ENCODE results near the gene ACP5.
"Not testable (repeated sequence)": the region's sequence is repeated elsewhere in the genome, so short reads cannot be mapped to it uniquely, and the experiment has no call there.

The ACP5 gene

DNA sequence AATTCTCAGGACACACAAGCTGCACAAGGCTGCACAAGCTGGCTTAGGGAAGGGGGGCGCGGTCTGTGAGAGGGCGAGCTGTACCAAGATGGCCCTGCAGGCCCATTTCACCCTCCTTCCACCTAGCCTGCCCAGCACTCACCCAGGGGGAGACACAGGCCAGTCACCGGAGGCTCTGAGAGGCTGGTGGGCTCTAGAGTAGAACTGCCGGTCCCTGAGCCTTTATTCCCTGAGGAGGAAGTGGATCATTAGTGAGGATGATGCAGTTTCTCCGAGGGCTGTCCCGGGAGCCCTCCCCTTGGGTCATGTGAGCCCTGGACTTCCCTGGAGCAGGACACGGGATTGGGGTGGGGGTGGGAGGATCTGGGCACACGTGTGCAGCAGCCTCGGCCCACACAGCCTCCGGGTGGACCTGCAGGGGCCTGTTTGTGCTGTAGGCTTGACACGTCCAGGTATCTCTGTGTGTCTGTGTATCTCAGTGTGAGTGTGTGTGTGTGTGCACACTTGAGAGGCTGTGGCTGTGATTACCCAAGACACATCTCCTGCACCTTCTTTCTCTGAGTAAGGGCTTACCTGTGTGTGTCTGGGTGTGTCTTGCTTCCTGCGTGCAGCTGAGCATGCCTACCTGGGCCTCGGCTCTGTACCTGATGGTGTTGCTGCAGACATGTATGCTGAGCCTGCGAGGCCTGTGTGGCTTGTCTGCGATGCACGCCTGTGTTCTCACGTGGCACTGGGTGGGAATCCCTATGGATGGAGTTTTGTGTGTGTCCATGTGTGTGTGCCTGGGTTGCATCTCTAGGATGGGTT is at the start of gene ACP5:
Gene ACP5 (minus strand): TSS at position 195 of the 807 bp plus-strand sequence. CDS start 328 bp downstream, outside the sequence.
- DNase-seq: no peak

DNA sequence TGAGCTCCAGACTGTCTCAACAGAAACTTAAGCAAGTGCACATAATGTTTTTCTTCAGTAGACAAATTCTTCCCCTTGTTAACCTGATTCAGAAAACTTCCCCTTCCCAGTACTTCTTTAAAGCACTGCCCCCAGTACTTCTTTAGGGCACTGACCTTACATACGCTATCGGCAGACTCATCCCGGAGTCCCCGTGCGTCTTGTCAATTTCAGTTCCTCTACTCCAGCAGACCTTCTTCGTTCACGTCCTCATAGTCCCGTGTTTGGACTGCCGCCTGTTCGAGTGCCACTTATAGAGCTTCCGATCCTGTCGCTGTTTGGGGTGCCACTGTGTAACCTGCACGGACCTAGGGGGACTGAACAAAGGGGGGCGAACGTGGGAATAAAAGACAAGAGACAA is 48.8 kb upstream of the ACP5 start:
- no peak for DNase-seq

DNA sequence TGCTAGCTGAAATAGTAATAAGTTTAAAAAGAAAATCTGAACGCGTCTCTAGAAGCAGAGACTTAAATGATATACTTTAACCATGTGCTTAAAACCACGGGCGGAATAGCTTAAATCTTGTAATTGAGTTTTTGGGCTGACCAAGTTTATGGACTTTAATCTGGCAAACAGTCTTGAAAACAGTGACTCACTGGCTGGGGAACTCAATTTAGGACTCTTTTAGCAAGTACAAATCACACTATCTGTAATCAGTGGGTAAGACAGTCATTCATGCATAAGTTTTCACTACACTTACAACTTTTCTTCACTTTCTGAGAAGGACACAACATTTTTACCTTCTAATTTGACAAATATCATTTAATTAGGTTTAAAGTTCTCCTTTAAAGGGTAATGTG is 46.6 kb upstream of the ACP5 start:
- no peak for DNase-seq

DNA sequence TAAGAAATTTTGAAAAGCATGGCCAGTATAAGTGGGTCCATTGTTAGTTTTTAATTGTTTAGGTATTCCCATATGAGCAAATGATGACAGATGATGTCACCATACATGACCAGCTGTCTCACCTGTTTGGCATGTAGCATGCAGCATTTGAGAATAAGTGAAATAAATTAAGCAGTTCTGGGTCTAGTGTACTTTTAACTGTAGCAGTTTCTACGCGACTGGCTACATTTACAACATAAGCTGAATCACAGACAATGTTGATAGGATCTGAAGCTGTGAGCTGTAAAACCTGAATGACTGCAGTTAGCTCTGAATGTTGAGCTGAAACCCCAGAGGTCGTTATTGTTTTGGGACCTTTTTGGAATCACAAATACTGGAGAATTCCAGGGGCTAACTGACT is 45.0 kb upstream of the ACP5 start:
- not testable (repeated sequence) for DNase-seq

DNA sequence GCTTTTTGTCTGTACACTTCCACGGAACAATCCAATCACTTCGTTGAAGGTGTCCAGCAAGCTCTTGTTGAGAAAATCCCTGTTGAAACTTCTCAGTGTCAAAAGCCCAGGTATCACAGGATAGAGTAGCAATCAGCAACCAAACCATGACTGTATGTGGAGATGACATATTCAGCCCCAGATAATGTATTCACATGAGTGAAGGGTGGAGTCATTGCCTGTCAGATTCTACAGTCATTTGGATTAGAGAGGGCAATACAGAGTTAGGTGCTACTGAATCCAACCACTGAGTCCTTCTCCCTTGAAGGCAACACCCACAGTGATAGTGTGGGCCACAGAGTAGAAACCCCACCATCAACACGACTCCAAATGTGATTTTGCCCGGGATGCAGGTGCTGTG is 43.1 kb upstream of the ACP5 start:
- DNase-seq: no peak

DNA sequence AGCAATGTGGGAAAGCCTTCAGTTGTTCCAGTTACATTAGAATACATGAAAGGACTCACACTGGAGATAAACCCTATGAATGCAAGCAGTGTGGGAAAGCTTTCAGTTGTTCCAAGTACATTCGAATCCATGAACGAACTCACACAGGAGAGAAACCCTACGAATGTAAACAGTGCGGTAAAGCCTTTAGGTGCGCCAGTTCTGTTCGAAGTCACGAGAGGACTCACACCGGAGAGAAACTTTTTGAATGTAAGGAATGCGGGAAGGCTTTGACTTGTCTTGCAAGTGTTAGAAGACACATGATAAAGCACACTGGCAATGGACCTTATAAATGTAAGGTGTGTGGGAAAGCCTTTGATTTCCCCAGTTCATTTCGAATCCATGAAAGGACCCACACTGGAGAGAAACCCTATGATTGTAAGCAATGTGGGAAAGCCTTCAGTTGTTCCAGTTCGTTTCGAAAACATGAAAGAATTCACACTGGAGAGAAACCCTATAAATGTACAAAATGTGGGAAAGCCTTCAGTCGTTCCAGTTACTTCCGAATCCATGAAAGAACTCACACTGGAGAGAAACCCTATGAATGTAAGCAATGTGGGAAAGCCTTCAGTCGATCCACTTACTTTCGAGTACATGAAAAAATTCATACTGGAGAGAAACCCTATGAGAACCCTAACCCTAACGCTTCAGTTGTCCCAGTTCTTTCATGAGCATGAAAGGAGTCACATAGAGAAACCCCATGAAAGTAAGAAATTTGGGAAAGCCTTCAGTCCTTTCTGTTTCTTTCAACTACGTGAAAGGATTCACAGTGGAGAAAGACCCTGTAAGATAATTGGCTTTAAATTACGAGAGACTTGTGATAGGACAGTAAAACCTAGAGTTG is 40.0 kb upstream of the ACP5 start:
- no peak for DNase-seq

DNA sequence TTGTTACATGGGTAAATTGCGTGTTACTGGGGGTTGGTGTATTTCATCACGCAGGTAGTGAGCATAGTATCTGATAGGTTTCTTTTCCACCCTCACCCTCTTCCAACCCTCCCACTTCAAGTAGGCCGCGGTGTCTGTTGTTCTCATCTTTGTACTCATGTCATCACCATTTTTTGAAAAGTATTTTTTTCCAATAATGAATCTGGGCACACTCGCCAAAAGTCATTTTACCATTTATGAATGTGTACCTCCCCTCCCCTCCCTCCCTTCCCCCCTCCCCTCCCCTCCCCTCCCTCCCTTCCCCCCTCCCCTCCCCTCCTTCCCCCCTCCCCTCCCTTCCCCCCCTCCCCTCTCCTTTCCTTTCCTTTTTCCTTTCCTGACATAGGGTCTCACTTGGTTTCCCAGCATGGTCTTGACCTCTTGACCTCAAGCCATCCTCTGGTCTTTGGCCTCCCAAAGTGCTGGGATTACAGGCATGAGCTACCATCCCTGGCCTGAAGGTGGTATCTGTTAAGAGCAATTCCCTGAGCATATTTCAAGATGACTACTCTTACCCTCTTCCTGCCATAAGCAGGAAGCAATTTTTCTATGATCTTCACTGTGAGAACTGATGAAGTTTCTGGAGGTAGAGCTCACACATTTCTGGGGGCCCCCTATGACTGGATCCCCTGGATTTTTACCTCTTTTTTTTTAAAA is 35.5 kb upstream of the ACP5 start:
- DNase-seq: no peak

DNA sequence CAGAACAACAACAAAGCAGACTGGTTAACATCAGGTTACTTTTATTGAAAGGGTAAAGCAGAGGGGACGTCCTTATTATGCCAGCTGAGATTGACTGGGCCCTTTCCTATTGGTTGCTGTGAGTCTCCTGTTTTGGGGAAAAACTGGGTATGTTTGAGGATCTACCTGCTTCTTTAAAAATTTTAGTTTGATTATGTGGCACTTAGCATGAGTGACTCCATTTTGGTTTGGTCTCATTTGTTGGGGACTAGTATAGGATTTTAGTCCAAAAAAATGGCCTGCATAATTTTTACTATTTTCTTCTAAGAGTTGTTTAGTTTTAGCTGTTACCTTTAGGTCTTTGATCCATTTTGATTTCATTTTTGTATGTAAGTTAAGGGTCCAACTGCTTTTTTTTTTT is 34.3 kb upstream of the ACP5 start:
- DNase-seq: no peak

DNA sequence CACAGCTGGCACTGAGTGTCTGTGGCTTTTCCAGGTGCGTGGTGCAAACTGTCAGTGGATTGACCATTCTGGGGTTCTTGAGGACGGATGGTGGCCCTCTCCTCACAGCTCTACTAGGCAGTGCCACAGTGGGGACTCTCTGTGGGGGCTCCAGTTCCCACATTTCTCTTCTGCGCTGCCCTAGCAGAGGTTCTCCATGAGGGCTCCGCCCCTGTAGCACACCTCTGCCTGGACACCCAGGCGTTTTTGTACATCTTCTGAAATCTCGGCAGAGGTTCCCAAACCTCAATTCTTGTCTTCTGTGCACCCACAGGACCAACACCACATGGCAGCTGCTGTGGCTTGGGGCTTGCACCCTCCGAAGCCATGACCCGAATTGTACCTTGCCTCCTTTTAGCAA is 29.0 kb upstream of the ACP5 start:
- DNase-seq: no peak

DNA sequence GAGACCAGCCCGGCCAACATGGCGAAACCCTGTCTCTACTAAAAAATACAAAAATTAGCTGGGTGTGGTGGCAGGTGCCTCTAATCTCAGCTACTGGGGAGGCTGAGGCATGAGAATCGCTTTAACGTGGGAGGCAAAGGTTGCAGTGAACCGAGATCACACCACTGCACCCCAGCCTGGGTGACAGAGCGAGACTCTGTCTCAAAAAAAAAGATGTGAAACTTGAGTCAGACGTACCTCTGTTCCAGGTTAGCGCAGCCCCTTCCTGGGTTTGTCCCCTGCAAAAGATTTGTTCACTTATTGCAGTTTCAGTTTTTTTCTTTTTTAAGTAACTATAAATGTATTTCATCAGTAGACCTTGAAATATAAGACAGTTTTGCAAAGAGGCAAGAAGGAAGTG is 22.3 kb upstream of the ACP5 start:
- not testable (repeated sequence) for DNase-seq

DNA sequence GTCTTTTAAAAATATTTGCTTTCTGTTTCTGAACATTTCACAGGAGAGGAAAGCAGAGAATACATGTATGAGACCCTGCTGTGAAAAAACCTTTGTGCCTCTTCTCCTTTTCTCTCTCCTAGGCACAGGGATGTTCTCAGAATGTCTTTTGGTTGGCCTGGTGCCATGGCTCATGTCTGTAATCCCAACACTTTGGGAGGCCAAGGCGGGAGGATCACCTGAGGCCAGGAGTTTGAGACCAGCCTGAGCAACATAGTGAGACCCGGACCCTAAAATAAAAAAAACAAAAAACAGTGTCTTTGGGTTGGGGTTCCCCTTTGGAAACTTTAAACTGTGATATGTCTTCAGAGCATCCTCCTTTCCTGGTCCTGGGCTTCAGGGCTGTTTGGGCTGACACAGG is 21.3 kb upstream of the ACP5 start:
- DNase-seq: no peak

DNA sequence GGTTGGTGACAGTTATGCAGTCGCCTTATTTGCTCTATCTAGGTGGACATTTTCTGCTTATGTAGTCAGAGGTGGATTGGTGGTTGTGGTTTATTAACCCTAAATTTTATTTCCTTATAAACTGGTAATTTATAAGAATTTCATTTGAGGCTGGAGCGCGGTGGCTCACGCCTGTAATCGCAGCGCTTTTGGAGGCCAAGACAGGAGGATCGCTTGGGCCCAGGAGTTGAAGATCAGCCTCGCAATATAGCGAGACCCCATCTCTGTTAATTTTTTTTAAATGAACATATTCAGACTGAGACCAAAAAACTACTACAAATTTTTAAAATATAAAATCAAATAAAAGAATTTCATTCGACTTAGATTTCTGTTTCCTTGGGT is 20.6 kb upstream of the ACP5 start:
- no peak for DNase-seq

DNA sequence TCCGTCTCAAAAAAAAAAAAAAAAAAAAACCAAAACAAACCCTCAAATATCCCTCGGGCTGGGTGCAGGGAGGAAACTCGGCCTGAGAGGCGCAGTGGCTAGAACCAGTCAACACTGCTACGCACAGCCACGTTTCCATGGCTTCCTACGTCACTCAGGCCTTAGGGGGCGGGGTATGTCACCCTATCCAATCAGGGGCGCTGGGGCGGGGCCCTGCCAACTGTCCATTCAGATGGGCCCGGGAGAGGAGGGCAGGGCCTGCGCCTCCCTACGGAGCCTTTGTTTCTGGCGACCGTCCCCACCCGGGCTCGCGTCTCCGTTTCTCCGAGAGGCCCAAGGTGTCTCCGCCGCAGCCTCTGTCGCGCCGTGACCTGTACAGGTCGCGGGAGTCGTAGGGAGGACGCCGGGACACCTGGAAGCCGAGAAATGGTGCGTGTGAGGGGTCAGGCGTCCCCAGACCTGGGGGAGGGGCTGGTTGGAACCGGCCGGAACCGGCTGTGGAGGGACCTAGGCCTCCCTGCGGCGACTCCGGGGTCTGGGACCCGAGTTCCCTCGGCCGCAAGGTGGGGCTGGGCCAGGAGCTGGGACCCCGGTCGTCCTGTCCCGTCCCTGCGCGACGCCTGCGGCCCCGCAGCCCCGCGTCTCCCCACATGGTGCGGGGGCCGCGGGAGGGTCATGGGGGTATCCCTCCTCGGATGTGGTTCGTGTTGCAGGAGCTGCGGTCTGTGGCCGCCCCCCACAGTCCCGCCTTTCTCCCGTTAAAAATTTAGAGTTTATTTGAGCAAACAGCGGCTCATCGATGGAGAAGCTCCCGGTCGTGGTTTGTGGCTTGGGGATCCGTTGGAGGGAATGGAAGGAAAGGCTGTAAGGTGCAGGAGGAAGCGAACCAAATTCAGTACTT is 20.0 kb upstream of the ACP5 start, which contains the start of gene ZNF627:
Gene ZNF627 (plus strand): TSS at position 282 of the 901 bp plus-strand sequence. CDS start 145 bp downstream, at position 427.
- DNase-seq: peak; percentile 98

DNA sequence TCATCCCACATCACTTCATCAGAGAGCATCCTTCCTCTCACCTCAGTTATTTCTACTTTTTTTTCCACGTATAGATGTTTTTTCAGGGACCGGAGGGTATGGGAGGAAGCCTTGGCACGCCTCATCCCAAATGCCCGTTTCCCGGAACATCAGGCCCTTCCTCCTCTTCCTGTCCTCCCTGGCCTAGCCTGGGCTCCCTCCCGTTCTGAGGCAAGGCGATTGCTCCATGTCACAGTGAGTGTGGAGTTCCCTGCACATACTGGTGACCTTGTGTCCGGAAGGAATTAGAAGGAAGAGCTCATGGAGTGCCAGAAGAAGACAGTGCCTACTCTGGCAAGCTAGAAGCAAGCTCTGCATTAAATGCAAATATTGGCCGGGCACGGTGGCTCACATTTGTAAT is 18.7 kb upstream of the ACP5 start:
- no peak for DNase-seq

DNA sequence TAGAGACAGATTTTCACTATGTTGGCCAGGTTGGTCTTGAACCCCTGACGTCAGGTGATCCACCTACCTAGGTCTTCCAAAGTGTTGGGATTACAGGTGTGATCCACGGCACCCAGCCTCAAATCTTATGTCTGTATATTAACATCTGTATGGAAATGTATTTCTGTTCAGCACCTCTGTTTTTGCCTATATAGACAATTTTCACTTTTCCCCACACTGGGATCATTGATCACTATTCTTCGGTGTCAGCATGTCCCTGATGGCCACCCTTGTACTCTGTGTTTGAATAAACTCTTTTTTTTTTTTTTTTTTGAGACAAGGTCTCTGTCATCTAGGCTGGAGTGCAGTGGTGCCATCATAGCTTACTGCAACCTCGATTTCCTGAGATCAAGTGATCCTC is 16.6 kb upstream of the ACP5 start:
- DNase-seq: no peak

DNA sequence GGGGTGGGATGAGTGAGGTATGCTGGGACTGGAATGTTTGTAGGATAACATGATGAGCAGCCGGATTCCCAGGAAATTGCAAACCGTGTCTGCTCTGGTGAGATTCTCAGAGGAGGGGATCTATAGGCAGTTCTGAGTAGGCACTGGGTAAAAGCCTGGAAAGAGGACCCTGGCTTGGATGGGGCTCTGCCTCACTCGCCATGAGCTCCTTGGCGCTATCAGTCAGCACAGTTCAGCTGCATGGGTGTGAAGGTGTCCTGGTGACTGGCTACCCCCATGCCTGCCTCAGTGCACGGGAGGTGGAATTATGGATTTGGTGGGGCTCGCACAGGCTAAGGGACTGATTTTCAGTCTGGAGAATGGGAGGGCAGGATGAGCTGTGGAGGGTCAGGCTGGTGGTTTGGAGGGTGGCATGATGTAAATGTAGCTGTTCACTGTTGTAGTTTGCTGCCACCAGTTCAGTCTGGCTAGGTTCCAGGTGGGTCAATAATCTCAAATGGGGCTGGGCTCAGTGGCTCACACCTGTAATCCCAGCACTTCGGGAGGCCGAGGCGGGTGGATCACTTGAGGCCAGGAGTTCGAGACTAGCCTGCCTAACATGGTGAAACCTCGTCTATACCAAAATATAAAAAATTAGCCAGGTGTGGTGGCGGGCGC is 10.7 kb upstream of the ACP5 start:
- DNase-seq: no peak

DNA sequence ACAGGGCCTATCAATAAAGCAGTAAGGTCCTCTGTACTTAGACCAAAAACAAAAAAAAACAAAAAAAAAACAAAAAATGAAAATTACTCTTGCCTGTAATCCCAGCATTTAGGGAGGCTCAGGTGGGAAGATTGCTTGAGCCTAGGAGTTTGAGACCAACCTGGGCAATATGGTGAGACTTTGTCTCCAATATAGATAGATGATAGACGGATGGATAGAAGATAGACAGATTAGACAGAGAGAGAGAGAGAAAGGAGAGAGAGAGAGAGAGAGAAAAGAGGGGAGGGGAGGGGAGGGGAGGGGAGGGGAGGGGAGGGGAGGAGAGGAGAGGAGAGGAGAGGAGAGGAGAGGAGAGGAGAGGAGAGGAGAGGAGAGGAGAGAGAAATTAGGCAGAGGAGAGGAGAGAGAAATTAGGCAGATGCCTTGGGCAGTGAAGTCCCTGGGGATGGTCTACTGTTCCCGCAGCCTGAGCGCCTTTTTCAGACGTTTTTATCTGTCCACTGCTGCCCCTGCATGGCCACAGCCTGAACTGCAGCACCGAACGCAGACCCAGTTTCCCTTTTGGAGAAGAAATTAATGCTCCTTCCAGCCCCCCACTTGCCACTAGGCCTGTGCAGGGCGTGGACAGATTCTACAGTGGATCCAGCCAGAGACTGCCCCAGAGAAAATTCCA is 10.0 kb upstream of the ACP5 start:
- peak; percentile 75 for DNase-seq

DNA sequence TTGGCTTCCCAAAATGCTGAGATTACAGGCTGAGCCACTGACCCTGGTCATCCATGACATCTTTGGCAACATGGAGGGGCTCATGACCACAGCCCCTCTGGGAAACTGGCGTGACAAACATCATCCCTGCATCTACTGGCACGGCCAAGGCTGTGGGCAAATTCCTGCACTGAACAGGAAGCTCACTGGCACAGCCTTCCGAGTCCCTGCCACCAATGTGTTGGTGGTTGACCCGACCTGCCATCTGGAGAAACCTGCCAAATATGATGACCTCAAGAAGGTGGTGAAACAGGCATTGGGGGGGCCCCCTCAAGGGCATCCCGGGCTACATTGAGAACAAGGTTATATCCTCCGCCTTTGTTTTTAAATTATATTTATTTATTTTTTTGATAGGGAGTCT is 8.9 kb upstream of the ACP5 start:
- no peak for DNase-seq

DNA sequence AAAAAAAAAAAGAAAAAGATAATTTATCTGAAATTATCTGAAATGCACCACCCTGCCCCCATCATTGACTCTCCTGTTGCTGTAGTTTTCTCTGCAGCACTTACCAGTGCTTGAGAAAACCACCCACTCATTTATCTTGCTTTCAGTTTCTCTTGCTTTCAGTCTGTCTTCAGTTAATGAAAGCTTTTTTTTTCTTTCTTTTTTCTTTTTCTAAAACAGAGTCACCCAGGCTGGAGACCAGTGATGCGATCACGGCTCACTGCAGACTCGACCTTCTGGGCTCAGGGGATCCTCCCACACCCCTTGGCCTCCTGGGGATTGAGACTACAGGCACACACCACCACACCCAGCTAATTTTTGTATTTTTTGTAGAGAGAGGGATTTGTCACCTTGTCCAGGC is 4.3 kb upstream of the ACP5 start:
- DNase-seq: no peak

DNA sequence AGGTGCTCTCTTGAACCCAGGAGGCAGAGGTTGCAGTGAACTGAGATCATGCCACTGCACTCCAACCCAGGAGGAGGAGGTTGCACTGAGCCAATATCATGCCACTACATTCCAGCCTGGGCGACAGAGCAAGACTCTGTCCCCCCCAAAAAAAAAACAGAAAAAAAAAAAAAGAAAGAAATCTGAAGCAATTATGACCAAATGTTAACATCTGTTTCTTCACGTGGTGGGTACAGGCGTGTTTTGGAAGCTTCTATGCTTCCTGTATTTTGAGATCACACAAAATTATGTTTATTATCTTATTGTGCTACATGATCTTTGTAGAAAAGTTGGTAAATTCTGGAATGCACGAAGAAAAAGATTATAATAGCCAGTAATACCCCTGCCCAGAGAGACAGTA is 2.7 kb upstream of the ACP5 start:
- no peak for DNase-seq

All from activated CD4-positive, alpha-beta T cell treated with anti-CD3 and anti-CD28 coated beads, Interleukin-2, amount 50 U/mL, for 1 hour (primary cell).